Endodermal cell (in vitro differentiated cells): ENCODE measurements around the gene FBXO46. TPM values are rescaled to one million over a fixed set of nuclear protein-coding genes. Genes with fewer than 3 reads are reported as not detected.

ENCODE experiments used
- DNase-seq: peaks from one replicate; pipeline ENCODE4 v3.0.0-alpha.2; 2017
- H3K27ac ChIP-seq: 2 replicates; pipeline ENCODE4 v1.5.1; 2013; ENCODE audit warnings: mild to moderate bottlenecking, low read depth, low read length, moderate library complexity
- H3K27me3 ChIP-seq: 2 replicates; pipeline ENCODE4 v1.6.1; 2013; ENCODE audit warnings: mild to moderate bottlenecking, low read length, moderate library complexity; ENCODE audit not compliant: insufficient read depth, control insufficient read depth, poor library complexity, severe bottlenecking
- H3K36me3 ChIP-seq: 2 replicates; pipeline ENCODE4 v1.7.0; 2013; ENCODE audit warnings: mild to moderate bottlenecking, low read length, moderate library complexity; ENCODE audit not compliant: control insufficient read depth, insufficient read depth
- H3K4me1 ChIP-seq: one replicate; pipeline ENCODE4 v1.7.0; 2013; ENCODE audit warnings: low read length; ENCODE audit not compliant: control insufficient read depth, insufficient read depth
- H3K4me3 ChIP-seq: 2 replicates; pipeline ENCODE4 v1.5.1; 2013; ENCODE audit warnings: mild to moderate bottlenecking, low read length, moderate library complexity
- H3K9ac ChIP-seq: 2 replicates; pipeline ENCODE4 v1.6.1; 2013; ENCODE audit warnings: mild to moderate bottlenecking, low read length, moderate library complexity; ENCODE audit not compliant: poor library complexity, severe bottlenecking; ENCODE audit errors: extremely low read depth
- H3K9me3 ChIP-seq: 2 replicates; pipeline ENCODE4 v1.6.1; 2013; ENCODE audit warnings: mild to moderate bottlenecking, low read length, moderate library complexity; ENCODE audit not compliant: control insufficient read depth
- H3K27ac Mint-ChIP-seq: 2 replicates; pipeline ENCODE4 v1.8.0; 2020; ENCODE audit warnings: mixed read lengths
- H3K27me3 Mint-ChIP-seq: 2 replicates; pipeline ENCODE4 v1.8.0; 2021; ENCODE audit warnings: mild to moderate bottlenecking, mixed read lengths; ENCODE audit not compliant: insufficient read depth
- H3K36me3 Mint-ChIP-seq: 2 replicates; pipeline ENCODE4 v1.8.0; 2020; ENCODE audit warnings: low read depth, mixed read lengths
- H3K4me1 Mint-ChIP-seq: 2 replicates; pipeline ENCODE4 v1.8.0; 2020; ENCODE audit warnings: mixed read lengths
- H3K4me3 Mint-ChIP-seq: 2 replicates; pipeline ENCODE4 v1.8.0; 2020; ENCODE audit warnings: mild to moderate bottlenecking, moderate library complexity, mixed read lengths
- H3K9me3 Mint-ChIP-seq: 2 replicates; pipeline ENCODE4 v1.8.0; 2020; ENCODE audit warnings: mild to moderate bottlenecking, mixed read lengths
- WGBS, 2 experiments: methylation state at CpG; one replicate each; pipeline versions ENCODE4 v1.1.5 to v1.1.7; 2013; ENCODE audit warnings: missing lambda C conversion rate in 2 of 2, mixed read lengths in 1 of 2; ENCODE audit not compliant: insufficient coverage in 1 of 2, insufficient read length in 1 of 2; 5-methylcytosine and 5-hydroxymethylcytosine counted together
- total RNA-seq, 2 donors: library from RNA; stranded (reverse); fragmentation: NEBNext Ultra II Directional in 1 of 2; extraction: Animal tissue kit (Norgen Biotek cat#: 25700) in 1 of 2; gene quantifications; 2 replicates in 1 of 2; 3 replicates in 1 of 2; pipeline ENCODE4 v1.2.1, GENCODE V29; 2021
- TF ChIP-seq, protein P1 (sequence below): fragments of 200-600 bp; sonication (generic); conservative IDR thresholded peaks from 2 replicates; pipeline ENCODE4 v1.5.0; 2021; ENCODE audit warnings: antibody characterized with exemption, mild to moderate bottlenecking

Gene FBXO46
- total RNA-seq, 2 donors from 2014 or later: 36.5 to 42.8 TPM

DNA sequence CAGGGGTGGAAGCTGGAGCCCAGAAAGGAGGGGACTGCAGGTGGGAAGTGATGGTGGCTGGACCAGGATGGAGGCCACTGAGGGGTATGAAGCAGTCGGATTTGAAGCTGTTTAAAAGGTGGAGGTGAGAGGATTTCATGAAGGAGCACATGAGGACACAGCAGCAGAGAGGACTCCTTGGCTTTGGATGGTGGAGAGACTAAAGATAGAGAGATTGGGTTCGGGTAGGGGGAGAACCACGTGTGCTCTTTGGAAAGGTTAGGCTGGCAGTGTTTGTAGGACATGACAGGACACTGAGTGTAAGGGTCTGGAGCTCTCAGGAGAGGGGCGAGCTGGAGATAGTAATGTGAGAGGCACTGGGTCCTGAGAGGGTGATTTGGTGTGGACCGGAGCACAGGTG, 47.8 kb downstream of the FBXO46 start:
- Histone ChIP-seq H3K27me3 (no peaks in the 10 kb centered on the region), H3K9ac (no peak overlapping the region), H3K27ac (no peak overlapping the region), H3K4me3 (no peak overlapping the region), H3K4me1 (no peaks in the 10 kb centered on the region), H3K9me3 (no peaks in the 10 kb centered on the region), H3K36me3 (peaks cover 34% of the 10 kb centered on the region)
- TF ChIP-seq, protein P1, sequence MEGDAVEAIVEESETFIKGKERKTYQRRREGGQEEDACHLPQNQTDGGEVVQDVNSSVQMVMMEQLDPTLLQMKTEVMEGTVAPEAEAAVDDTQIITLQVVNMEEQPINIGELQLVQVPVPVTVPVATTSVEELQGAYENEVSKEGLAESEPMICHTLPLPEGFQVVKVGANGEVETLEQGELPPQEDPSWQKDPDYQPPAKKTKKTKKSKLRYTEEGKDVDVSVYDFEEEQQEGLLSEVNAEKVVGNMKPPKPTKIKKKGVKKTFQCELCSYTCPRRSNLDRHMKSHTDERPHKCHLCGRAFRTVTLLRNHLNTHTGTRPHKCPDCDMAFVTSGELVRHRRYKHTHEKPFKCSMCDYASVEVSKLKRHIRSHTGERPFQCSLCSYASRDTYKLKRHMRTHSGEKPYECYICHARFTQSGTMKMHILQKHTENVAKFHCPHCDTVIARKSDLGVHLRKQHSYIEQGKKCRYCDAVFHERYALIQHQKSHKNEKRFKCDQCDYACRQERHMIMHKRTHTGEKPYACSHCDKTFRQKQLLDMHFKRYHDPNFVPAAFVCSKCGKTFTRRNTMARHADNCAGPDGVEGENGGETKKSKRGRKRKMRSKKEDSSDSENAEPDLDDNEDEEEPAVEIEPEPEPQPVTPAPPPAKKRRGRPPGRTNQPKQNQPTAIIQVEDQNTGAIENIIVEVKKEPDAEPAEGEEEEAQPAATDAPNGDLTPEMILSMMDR: no peak
- Mint-ChIP-seq H3K4me1 (no peaks in the 10 kb centered on the region), H3K36me3 (peaks cover 35% of the 10 kb centered on the region), H3K9me3 (no peaks in the 10 kb centered on the region), H3K4me3 (no peak overlapping the region), H3K27ac (peak overlapping the region; percentile 8), H3K27me3 (peaks cover 24% of the 10 kb centered on the region)
- DNase-seq: no peak
- 63 to 88% methylated on average over 2 to 5 of the region's 5 CpGs for WGBS, 2 experiments

DNA sequence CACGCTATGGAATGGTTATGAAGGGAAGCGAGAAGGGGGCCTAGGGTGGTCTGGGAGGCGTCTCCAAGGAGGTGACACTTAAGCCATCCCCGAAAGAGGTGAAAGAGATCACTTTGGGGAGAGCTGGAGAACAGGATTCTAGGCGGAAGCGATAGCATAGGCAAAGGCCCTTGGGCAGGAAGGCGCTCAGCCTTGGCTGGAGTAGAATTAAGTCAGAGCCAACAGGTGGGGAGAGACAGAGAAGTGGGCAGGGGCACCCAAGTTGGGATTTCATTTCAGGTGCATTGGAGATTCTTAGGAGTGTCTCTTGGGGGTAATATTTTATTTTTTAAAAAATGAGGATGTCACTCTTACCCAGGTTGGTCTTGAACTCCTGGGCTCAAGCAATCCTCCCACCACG, 48.6 kb downstream of the FBXO46 start:
- Mint-ChIP-seq H3K4me3 (peak overlapping the region; percentile 39), H3K36me3 (peaks cover 27% of the 10 kb centered on the region)

DNA sequence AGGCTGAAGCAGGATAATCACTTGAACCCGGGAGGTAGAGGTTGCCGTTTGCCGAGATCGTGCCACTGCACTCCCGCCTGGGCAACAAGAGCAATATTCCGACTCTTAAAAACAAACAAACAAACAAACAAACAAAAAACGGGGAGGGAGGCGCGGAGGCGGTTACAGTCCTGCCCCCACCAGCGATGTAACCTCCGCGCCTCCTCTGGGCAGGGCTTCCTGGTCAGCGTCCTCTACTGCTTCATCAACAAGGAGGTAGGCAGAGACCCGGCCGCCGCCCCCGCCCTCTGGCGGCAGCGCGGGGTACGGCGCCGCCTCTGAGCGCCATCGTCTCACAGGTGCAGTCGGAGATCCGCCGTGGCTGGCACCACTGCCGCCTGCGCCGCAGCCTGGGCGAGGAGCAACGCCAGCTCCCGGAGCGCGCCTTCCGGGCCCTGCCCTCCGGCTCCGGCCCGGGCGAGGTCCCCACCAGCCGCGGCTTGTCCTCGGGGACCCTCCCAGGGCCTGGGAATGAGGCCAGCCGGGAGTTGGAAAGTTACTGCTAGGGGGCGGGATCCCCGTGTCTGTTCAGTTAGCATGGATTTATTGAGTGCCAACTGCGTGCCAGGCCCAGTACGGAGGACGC, 49.2 kb downstream of the FBXO46 start:
- H3K9ac ChIP-seq: no peak overlapping the region
- TF ChIP-seq, protein P1: peak; percentile 100
- WGBS, 2 experiments: 12 to 20% methylated on average over 28 to 51 of the region's 51 CpGs
- no peak overlapping the region for H3K4me3 ChIP-seq
- Mint-ChIP-seq H3K4me1 (no peaks in the 10 kb centered on the region), H3K36me3 (peaks cover 22% of the 10 kb centered on the region), H3K27me3 (peaks cover 31% of the 10 kb centered on the region), H3K27ac (no peak overlapping the region), H3K4me3 (peak overlapping the region; percentile 39), H3K9me3 (no peaks in the 10 kb centered on the region)
- peaks cover 22% of the 10 kb centered on the region for H3K36me3 ChIP-seq
- no peaks in the 10 kb centered on the region for H3K27me3 ChIP-seq
- H3K4me1 ChIP-seq: no peaks in the 10 kb centered on the region
- peak; percentile 98 for DNase-seq
- H3K9me3 ChIP-seq: no peaks in the 10 kb centered on the region
- no peak overlapping the region for H3K27ac ChIP-seq

More for the DNA sequence above, 48.6 kb downstream of the FBXO46 start:
- TF ChIP-seq, protein P1: no peak
- DNase-seq: no peak
- Histone ChIP-seq H3K27ac (no peak overlapping the region), H3K36me3 (peaks cover 26% of the 10 kb centered on the region), H3K9me3 (no peaks in the 10 kb centered on the region), H3K9ac (no peak overlapping the region), H3K4me3 (no peak overlapping the region), H3K27me3 (no peaks in the 10 kb centered on the region), H3K4me1 (no peaks in the 10 kb centered on the region)
- no peaks in the 10 kb centered on the region for H3K4me1 Mint-ChIP-seq
- peaks cover 28% of the 10 kb centered on the region for H3K27me3 Mint-ChIP-seq
- no peaks in the 10 kb centered on the region for H3K9me3 Mint-ChIP-seq
- WGBS, 2 experiments: 88 to 89% methylated on average over 8 of the region's 8 CpGs
- no peak overlapping the region for H3K27ac Mint-ChIP-seq
